COLO668 (cell line): ENCODE data around the gene CCKAR.

Experiments used
- DNase-seq: peaks from one replicate; lab custom pipeline; 2025; ENCODE audit not compliant: unreplicated experiment; lab: John Stamatoyannopoulos, UW

Gene CCKAR

GRCh38 chr4:26491449-26492170 is 1.3 kb upstream of the CCKAR start:
- DNase-seq, result no peak

- no peak for DNase-seq
Observed at GRCh38 chr4:26490960-26491284, 638 bp upstream of the CCKAR start.

- DNase-seq, result no peak
Observed at GRCh38 chr4:26489101-26489985, 941 bp downstream of the CCKAR start.

GRCh38 chr4:26485684-26486083 is 4.6 kb downstream of the CCKAR start:
- no peak for DNase-seq

GRCh38 chr4:26484516-26484915 is 5.8 kb downstream of the CCKAR start:
- DNase-seq, result no peak

- DNase-seq, result no peak
Observed at GRCh38 chr4:26484032-26484515, 6.2 kb downstream of the CCKAR start.

- DNase-seq, result no peak
Observed at GRCh38 chr4:26482508-26483462, 7.5 kb downstream of the CCKAR start.

GRCh38 chr4:26478330-26478729 is 12.0 kb downstream of the CCKAR start:
- DNase-seq, result no peak

GRCh38 chr4:26476545-26476944 is 13.7 kb downstream of the CCKAR start:
- DNase-seq, result no peak

GRCh38 chr4:26475716-26476115 is 14.6 kb downstream of the CCKAR start:
- no peak for DNase-seq

GRCh38 chr4:26474551-26474950 is 15.7 kb downstream of the CCKAR start:
- DNase-seq, result no peak

- DNase-seq, result no peak
Observed at GRCh38 chr4:26473893-26474292, 16.4 kb downstream of the CCKAR start.

GRCh38 chr4:26471890-26472289 is 18.4 kb downstream of the CCKAR start:
- DNase-seq, result no peak

- DNase-seq, result no peak
Observed at GRCh38 chr4:26468977-26469376, 21.3 kb downstream of the CCKAR start.

- no peak for DNase-seq
Observed at GRCh38 chr4:26468283-26468949, 21.9 kb downstream of the CCKAR start.

- DNase-seq, result no peak
Observed at GRCh38 chr4:26467724-26468123, 22.6 kb downstream of the CCKAR start.

GRCh38 chr4:26466578-26467270 is 23.6 kb downstream of the CCKAR start:
- DNase-seq, result no peak

GRCh38 chr4:26464420-26465095 is 25.7 kb downstream of the CCKAR start:
- no peak for DNase-seq

GRCh38 chr4:26463386-26463785 is 26.9 kb downstream of the CCKAR start:
- DNase-seq, result no peak
